ENCODE data around the gene CADM2.

The CADM2 gene

DNA sequence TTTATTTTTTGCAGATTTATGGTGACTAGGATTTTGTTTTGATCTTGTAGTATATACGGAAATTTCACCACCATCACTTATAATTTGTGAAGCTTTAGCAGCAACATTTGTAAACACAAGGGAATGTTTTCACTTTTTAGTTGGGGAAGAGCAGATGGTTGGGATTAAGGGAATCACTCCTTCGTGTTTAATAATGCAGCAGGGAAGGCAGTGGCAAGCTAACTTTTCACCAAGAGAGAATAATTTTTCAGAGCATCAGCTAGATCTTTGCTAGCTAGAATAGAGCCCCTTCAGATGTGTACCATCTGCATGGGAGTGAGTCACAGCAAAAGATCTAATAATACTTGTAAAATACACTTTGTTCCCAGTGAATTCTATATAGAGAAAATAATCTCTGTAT is 632.7 kb downstream of the CADM2 start:
- no peak overlapping the region for H3K4me3 ChIP-seq (ENCODE audit: low read length)
- H3K27ac ChIP-seq (ENCODE audit: low read depth, low read length), result no peak overlapping the region
- no peaks in the 10 kb centered on the region for H3K9me3 ChIP-seq (ENCODE audit: control insufficient read depth, insufficient read depth, low read length)
- no peaks in the 10 kb centered on the region for H3K9me2 ChIP-seq (replicated peaks; ENCODE audit: control insufficient read depth, low read length)
- H3K36me3 ChIP-seq (ENCODE audit: control insufficient read depth, low read length), result no peaks in the 10 kb centered on the region
- H3K79me2 ChIP-seq (ENCODE audit: control insufficient read depth, low read length), result no peaks in the 10 kb centered on the region
- no peaks in the 10 kb centered on the region for H4K20me1 ChIP-seq (ENCODE audit: control insufficient read depth, insufficient read depth, low read depth, low read length)
- no peaks in the 10 kb centered on the region for H3K4me1 ChIP-seq (ENCODE audit: control insufficient read depth, low read length)
- no peaks in the 10 kb centered on the region for H3K27me3 ChIP-seq (ENCODE audit: control insufficient read depth, low read length)
- H3F3A ChIP-seq (ENCODE audit: control insufficient read depth, insufficient read depth), result no peaks in the 10 kb centered on the region
- no peak overlapping the region for H3K4me2 ChIP-seq (ENCODE audit: low read length)
- TF ChIP-seq, protein P1, sequence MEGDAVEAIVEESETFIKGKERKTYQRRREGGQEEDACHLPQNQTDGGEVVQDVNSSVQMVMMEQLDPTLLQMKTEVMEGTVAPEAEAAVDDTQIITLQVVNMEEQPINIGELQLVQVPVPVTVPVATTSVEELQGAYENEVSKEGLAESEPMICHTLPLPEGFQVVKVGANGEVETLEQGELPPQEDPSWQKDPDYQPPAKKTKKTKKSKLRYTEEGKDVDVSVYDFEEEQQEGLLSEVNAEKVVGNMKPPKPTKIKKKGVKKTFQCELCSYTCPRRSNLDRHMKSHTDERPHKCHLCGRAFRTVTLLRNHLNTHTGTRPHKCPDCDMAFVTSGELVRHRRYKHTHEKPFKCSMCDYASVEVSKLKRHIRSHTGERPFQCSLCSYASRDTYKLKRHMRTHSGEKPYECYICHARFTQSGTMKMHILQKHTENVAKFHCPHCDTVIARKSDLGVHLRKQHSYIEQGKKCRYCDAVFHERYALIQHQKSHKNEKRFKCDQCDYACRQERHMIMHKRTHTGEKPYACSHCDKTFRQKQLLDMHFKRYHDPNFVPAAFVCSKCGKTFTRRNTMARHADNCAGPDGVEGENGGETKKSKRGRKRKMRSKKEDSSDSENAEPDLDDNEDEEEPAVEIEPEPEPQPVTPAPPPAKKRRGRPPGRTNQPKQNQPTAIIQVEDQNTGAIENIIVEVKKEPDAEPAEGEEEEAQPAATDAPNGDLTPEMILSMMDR (IDR thresholded peaks at IDR 0.05; ENCODE audit: low read depth, low read length, poor library complexity, severe bottlenecking), result no peak
- no peak for TF ChIP-seq EZH2phosphoT487 (IDR thresholded peaks at IDR 0.05; ENCODE audit: borderline replicate concordance, low read length)

DNA sequence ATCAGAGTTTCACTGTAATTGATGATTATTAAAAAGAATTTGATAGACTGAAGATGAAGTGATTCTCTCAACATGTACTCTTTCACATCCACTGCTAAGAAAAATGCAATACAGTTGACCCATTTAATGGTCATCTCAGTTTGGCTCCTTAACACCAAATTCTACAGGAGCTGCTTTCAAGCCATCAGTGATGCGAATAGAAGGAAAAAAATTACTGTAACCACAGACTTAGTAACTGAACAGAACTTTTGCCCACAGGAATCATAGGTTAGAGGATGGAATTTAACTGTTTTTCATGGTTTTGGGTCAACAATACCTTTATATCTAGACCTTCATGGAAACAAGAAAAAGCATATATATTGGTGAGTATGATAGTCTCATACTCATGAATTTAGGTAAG is 633.5 kb downstream of the CADM2 start:
- Histone ChIP-seq H3K27ac (ENCODE audit: low read depth, low read length) (no peak overlapping the region), H3K9me3 (ENCODE audit: control insufficient read depth, insufficient read depth, low read length) (no peaks in the 10 kb centered on the region), H3K36me3 (ENCODE audit: control insufficient read depth, low read length) (no peaks in the 10 kb centered on the region), H3K4me3 (ENCODE audit: low read length) (no peak overlapping the region), H3K4me1 (ENCODE audit: control insufficient read depth, low read length) (no peaks in the 10 kb centered on the region), H3K9me2 (replicated peaks; ENCODE audit: control insufficient read depth, low read length) (no peaks in the 10 kb centered on the region), H3K4me2 (ENCODE audit: low read length) (no peak overlapping the region), H3K27me3 (ENCODE audit: control insufficient read depth, low read length) (no peaks in the 10 kb centered on the region), H4K20me1 (ENCODE audit: control insufficient read depth, insufficient read depth, low read depth, low read length) (no peaks in the 10 kb centered on the region), H3K79me2 (ENCODE audit: control insufficient read depth, low read length) (no peaks in the 10 kb centered on the region), H3F3A (ENCODE audit: control insufficient read depth, insufficient read depth) (no peaks in the 10 kb centered on the region)
- TF ChIP-seq EZH2phosphoT487 (IDR thresholded peaks at IDR 0.05; ENCODE audit: borderline replicate concordance, low read length), result no peak
- TF ChIP-seq, protein P1 (IDR thresholded peaks at IDR 0.05; ENCODE audit: low read depth, low read length, poor library complexity, severe bottlenecking), result no peak

DNA sequence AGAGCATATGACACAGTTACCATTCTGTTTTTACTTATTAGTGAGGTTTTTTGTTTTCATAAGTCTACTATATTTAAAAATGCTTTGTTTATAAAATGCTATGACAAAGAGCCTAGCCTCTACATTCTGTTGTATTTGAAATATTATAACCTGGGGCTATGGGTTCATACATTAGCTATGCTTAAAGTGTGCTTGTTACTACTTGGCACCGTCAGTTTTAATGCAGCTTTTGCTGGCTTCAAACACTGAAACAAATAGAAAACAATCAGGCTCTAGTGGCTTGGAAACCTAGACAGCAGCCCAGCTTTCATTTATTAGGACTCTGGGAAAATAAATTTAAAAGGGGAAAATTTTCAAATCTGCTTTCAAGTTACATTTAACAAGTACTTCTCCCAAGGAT is 635.9 kb downstream of the CADM2 start:
- Histone ChIP-seq H3K36me3 (ENCODE audit: control insufficient read depth, low read length) (no peaks in the 10 kb centered on the region), H3K4me1 (ENCODE audit: control insufficient read depth, low read length) (no peaks in the 10 kb centered on the region), H4K20me1 (ENCODE audit: control insufficient read depth, insufficient read depth, low read depth, low read length) (no peaks in the 10 kb centered on the region), H3K9me2 (replicated peaks; ENCODE audit: control insufficient read depth, low read length) (no peaks in the 10 kb centered on the region), H3F3A (ENCODE audit: control insufficient read depth, insufficient read depth) (no peaks in the 10 kb centered on the region), H3K4me3 (ENCODE audit: low read length) (no peak overlapping the region), H3K27me3 (ENCODE audit: control insufficient read depth, low read length) (no peaks in the 10 kb centered on the region), H3K4me2 (ENCODE audit: low read length) (no peak overlapping the region), H3K9me3 (ENCODE audit: control insufficient read depth, insufficient read depth, low read length) (no peaks in the 10 kb centered on the region), H3K79me2 (ENCODE audit: control insufficient read depth, low read length) (no peaks in the 10 kb centered on the region), H3K27ac (ENCODE audit: low read depth, low read length) (no peak overlapping the region)
- TF ChIP-seq, protein P1 (IDR thresholded peaks at IDR 0.05; ENCODE audit: low read depth, low read length, poor library complexity, severe bottlenecking), result no peak
- no peak for TF ChIP-seq EZH2phosphoT487 (IDR thresholded peaks at IDR 0.05; ENCODE audit: borderline replicate concordance, low read length)

DNA sequence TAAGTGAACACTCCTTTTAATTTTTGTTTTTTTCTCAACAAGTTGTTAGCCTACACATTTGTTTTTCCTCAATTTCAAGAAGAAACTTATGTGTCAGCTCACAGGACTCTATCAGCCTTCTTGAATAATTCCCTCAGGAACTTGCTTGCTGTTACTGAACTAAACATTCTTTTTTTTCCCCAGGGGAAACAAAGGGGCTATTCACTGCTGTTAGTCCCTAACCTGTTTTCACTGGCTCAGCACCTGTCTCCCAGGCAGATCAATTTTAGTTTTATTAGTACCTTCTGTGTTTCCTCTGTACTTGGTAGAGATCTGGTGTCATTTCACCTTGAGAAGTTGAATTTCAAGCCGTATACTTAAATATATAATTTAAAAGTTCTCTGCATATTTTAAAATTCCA is 644.6 kb downstream of the CADM2 start:
- Histone ChIP-seq H3K9me2 (replicated peaks; ENCODE audit: control insufficient read depth, low read length) (no peaks in the 10 kb centered on the region), H3K4me3 (ENCODE audit: low read length) (no peak overlapping the region), H4K20me1 (ENCODE audit: control insufficient read depth, insufficient read depth, low read depth, low read length) (no peaks in the 10 kb centered on the region), H3K36me3 (ENCODE audit: control insufficient read depth, low read length) (no peaks in the 10 kb centered on the region), H3K4me1 (ENCODE audit: control insufficient read depth, low read length) (no peaks in the 10 kb centered on the region), H3F3A (ENCODE audit: control insufficient read depth, insufficient read depth) (no peaks in the 10 kb centered on the region), H3K79me2 (ENCODE audit: control insufficient read depth, low read length) (no peaks in the 10 kb centered on the region), H3K27me3 (ENCODE audit: control insufficient read depth, low read length) (no peaks in the 10 kb centered on the region), H3K9me3 (ENCODE audit: control insufficient read depth, insufficient read depth, low read length) (no peaks in the 10 kb centered on the region), H3K4me2 (ENCODE audit: low read length) (no peak overlapping the region), H3K27ac (ENCODE audit: low read depth, low read length) (no peak overlapping the region)
- TF ChIP-seq EZH2phosphoT487 (IDR thresholded peaks at IDR 0.05; ENCODE audit: borderline replicate concordance, low read length), result no peak
- TF ChIP-seq, protein P1 (IDR thresholded peaks at IDR 0.05; ENCODE audit: low read depth, low read length, poor library complexity, severe bottlenecking), result no peak

Measured in DOHH2 (cell line).